Medulla oblongata (tissue), 1 donor: Measurements from ENCODE around the gene MARCHF3.
A peak's percentile ranks its signal among the peaks of the same experiment; 100 is the strongest.
"Not testable (repeated sequence)": the region's sequence is repeated elsewhere in the genome, so short reads cannot be mapped to it uniquely, and the experiment has no call there.

Experiments
- DNase-seq: peaks from one replicate; pipeline ENCODE4 v3.0.0-alpha.2; 2015; ENCODE audit errors: extremely low spot score

Gene MARCHF3

GRCh38 chr5:126847826-126848251 is 182.5 kb downstream of the MARCHF3 start:
- DNase-seq, result no peak

GRCh38 chr5:126847456-126847820 is 182.9 kb downstream of the MARCHF3 start:
- DNase-seq, result no peak

- DNase-seq, result no peak
Observed at GRCh38 chr5:126846744-126847455, 183.5 kb downstream of the MARCHF3 start.

- peak; percentile 50 for DNase-seq
Observed at GRCh38 chr5:126846344-126846743, 184.0 kb downstream of the MARCHF3 start.

GRCh38 chr5:126845470-126846070 is 184.8 kb downstream of the MARCHF3 start:
- peak; percentile 35 for DNase-seq

GRCh38 chr5:126843375-126843774 is 187.0 kb downstream of the MARCHF3 start:
- not testable (repeated sequence) for DNase-seq

GRCh38 chr5:126839407-126839806 is 191.0 kb downstream of the MARCHF3 start:
- DNase-seq, result not testable (repeated sequence)

GRCh38 chr5:126837906-126838539 is 192.3 kb downstream of the MARCHF3 start:
- peak; percentile 30 for DNase-seq

- DNase-seq, result no peak
Observed at GRCh38 chr5:126837242-126837641, 193.1 kb downstream of the MARCHF3 start.

- no peak for DNase-seq
Observed at GRCh38 chr5:126836778-126837177, 193.6 kb downstream of the MARCHF3 start.

- no peak for DNase-seq
Observed at GRCh38 chr5:126831156-126831555, 199.2 kb downstream of the MARCHF3 start.

GRCh38 chr5:126830061-126830460 is 200.3 kb downstream of the MARCHF3 start:
- no peak for DNase-seq

- DNase-seq, result no peak
Observed at GRCh38 chr5:126829098-126829497, 201.3 kb downstream of the MARCHF3 start.

GRCh38 chr5:126826619-126827215 is 203.6 kb downstream of the MARCHF3 start:
- DNase-seq, result no peak

- DNase-seq, result no peak
Observed at GRCh38 chr5:126819253-126819652, 211.1 kb downstream of the MARCHF3 start.

GRCh38 chr5:126818736-126819135 is 211.6 kb downstream of the MARCHF3 start:
- DNase-seq, result no peak
